Esophagus muscularis mucosa (tissue), 4 donors: ENCODE data around the gene C16orf78. TPM values are rescaled to one million over a fixed set of nuclear protein-coding genes. Genes with fewer than 3 reads are reported as not detected.

ENCODE experiments used
- DNase-seq: peaks from one replicate; pipeline ENCODE4 v3.0.0-alpha.2; 2017; ENCODE audit errors: extremely low spot score
- H3K27ac ChIP-seq, 4 donors: fragments of 200-600 bp; sonication (generic); replicated peaks in 1 of 4; 1 replicate in 3 of 4; 2 replicates in 1 of 4; pipeline ENCODE4 v1.5.1; 2016 to 2019; ENCODE audit warnings: mild to moderate bottlenecking in 1 of 4
- H3K27me3 ChIP-seq, 4 donors: fragments of 200-600 bp; sonication (generic); one replicate each; pipeline versions ENCODE4 v1.5.1 to v1.6.0; 2016 to 2019
- H3K36me3 ChIP-seq, 4 donors: fragments of 200-600 bp; sonication (generic); one replicate each; pipeline ENCODE4 v1.5.1; 2016 to 2019
- H3K4me1 ChIP-seq, 4 donors: fragments of 200-600 bp; sonication (generic); one replicate each; pipeline ENCODE4 v1.5.1; 2016 to 2019
- H3K4me3 ChIP-seq, 4 donors: fragments of 200-600 bp; sonication (generic); 1 replicate in 2 of 4; 2 replicates in 2 of 4; pipeline ENCODE4 v1.5.1; 2016 to 2019; ENCODE audit warnings: mild to moderate bottlenecking in 4 of 4, moderate library complexity in 1 of 4
- H3K9me3 ChIP-seq, 4 donors: fragments of 200-600 bp; sonication (generic); 1 replicate in 3 of 4; 2 replicates in 1 of 4; pipeline ENCODE4 v1.5.1; 2016 to 2019
- EP300 ChIP-seq: sonication (generic); formaldehyde crosslinking; IDR thresholded peaks from one replicate; pipeline ENCODE4 v1.6.1; 2017; ENCODE audit warnings: antibody characterized with exemption
- POLR2A ChIP-seq: fragments of 450-650 bp; IDR thresholded peaks from one replicate; pipeline ENCODE4 v1.6.1; 2017; ENCODE audit warnings: antibody characterized with exemption, moderate library complexity, mild to moderate bottlenecking, low read depth
- POLR2AphosphoS5 ChIP-seq, 2 donors: sonication (generic); formaldehyde crosslinking; IDR thresholded peaks; one replicate each; pipeline ENCODE4 v1.6.1; 2017; ENCODE audit warnings: antibody characterized with exemption in 2 of 2
- WGBS: methylation state at CpG from one replicate; pipeline ENCODE4 v1.1.5; 2018; 5-methylcytosine and 5-hydroxymethylcytosine counted together
- intact Hi-C: fragments of 100-400 bp; cut with DNase I; formaldehyde crosslinking; loops from one replicate; pipeline ENCODE4 v1.15.1; 2023
- total RNA-seq, 4 donors: library from RNA; depleted of rRNA; stranded (reverse); fragments of >200 nt; gene quantifications; one replicate each; pipeline versions ENCODE4 v1.1.0 to v1.2.1, GENCODE V29; 2016
- TF ChIP-seq, protein P1 (sequence below), 3 experiments: fragments of 200-600 bp in 2 of 3; fragments of 450-650 bp in 1 of 3; sonication (generic) in 2 of 3; IDR thresholded peaks; one replicate each; pipeline ENCODE4 v1.5.1; 2017 to 2019; ENCODE audit warnings: antibody characterized with exemption in 3 of 3, mild to moderate bottlenecking in 2 of 3, moderate library complexity in 1 of 3

The C16orf78 gene
- total RNA-seq, 4 donors from 2014 or later = not detected

DNA sequence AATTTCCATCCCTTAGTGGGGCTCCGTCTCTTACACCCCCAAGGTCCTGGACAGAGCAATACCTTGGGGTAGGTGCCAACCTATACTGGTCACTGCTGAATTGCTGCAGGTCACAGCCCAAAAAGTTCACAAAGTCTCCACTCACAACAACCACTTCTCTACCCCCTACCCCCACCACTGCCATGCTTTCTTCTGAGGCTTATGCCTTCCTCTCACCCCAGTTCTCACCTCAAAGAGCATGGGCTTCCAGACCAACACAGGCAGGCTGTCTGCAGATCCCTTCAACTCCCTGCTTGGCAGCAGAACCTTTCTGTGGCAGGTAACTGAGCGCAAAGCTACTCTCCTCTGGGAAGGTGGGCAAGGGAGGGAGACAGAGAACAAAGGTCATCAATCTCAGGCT lies 35.5 kb downstream of the C16orf78 start:
- intact Hi-C loops = loop anchor here (5.0 kb wide), 4 partner anchors 83 to 513 kb away; no protein-coding TSS in a partner anchor
- Histone ChIP-seq H3K4me3 (no peak overlapping the region), H3K27ac (no peak overlapping the region), H3K27me3 (no peaks in the 10 kb centered on the region), H3K36me3 (no peaks in the 10 kb centered on the region), H3K9me3 (no peaks in the 10 kb centered on the region), H3K4me1 (peaks cover 0 to 10% (median 7%) of the 10 kb centered on the region in 4 donors)
- TF ChIP-seq POLR2A (no peak), EP300 (no peak), POLR2AphosphoS5 (IDR thresholded peaks at IDR 0.05) (no peak)
- TF ChIP-seq, protein P1, sequence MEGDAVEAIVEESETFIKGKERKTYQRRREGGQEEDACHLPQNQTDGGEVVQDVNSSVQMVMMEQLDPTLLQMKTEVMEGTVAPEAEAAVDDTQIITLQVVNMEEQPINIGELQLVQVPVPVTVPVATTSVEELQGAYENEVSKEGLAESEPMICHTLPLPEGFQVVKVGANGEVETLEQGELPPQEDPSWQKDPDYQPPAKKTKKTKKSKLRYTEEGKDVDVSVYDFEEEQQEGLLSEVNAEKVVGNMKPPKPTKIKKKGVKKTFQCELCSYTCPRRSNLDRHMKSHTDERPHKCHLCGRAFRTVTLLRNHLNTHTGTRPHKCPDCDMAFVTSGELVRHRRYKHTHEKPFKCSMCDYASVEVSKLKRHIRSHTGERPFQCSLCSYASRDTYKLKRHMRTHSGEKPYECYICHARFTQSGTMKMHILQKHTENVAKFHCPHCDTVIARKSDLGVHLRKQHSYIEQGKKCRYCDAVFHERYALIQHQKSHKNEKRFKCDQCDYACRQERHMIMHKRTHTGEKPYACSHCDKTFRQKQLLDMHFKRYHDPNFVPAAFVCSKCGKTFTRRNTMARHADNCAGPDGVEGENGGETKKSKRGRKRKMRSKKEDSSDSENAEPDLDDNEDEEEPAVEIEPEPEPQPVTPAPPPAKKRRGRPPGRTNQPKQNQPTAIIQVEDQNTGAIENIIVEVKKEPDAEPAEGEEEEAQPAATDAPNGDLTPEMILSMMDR (IDR thresholded peaks at IDR 0.05) = no peak
- no peak for DNase-seq
- 93% methylated on average over 2 of the region's 2 CpGs for WGBS

DNA sequence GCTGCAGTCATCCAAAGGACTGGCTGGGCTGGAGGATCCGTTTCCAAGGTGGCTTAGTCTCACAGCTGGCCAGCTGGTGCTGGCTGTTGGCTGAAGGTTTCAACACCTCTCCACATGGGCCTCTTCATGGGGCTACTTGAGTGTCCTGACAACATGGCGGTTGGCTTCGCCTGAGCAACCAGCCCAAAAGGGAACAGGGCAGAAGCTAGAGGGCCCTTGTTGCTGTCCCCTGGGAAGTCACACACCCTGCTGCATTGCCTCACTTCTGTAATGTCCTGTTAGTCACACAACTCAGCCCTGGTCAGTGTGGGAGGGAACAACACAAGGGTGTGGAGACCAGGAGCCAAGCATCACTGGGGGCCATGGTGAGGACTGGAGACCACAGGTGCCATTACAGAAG lies 36.6 kb downstream of the C16orf78 start:
- TF ChIP-seq EP300 (no peak), POLR2A (no peak), POLR2AphosphoS5 (IDR thresholded peaks at IDR 0.05) (no peak)
- TF ChIP-seq, protein P1 (IDR thresholded peaks at IDR 0.05) = no peak
- intact Hi-C loops = no loop called here
- Histone ChIP-seq H3K9me3 (no peaks in the 10 kb centered on the region), H3K27ac (no peak overlapping the region), H3K36me3 (no peaks in the 10 kb centered on the region), H3K4me1 (peaks cover 0 to 10% (median 7%) of the 10 kb centered on the region in 4 donors), H3K27me3 (no peaks in the 10 kb centered on the region), H3K4me3 (no peak overlapping the region)
- 75% methylated on average over 3 of the region's 3 CpGs for WGBS
- DNase-seq = no peak

DNA sequence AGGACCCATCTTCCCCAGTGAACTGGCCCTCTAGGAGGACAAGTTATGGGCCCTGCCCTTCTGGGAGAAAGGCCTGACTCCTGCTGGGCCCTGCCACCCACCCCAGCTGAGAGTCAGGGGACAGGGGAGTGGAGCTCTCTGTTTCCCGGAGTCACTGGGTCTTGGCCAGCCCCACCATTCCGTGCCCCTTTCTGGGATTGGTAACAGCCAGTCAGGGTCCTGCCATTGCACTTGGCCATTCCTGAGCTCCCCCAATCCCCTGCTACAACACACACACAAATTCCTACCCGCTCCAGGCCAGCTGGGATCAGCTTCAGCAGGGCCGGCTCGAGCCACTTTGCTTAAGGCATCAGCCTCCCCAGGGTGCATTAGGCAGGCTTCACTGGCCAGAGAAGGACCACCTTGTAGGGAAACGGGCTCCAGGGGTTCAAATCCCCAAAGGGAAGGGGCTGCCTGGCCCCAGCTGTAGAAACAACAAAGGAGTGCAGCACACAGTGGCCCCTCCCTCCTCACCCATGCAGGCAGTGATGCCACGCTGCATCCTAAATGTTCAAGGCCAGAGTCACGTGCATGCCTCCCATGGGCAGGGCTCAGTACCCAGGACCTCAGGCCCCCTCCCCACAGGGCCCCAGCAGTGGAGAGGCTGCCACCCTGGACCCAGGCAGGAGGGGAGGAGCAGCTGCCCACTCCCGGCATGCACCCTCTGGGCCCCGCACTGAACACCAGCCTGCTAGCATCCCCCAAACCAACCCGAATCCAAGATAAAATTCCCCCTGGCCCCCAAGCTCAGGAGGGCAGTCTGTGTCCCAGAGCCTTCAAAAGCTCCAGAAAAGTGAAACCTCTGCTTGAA lies 37.7 kb downstream of the C16orf78 start:
- intact Hi-C loops = no loop called here
- no peak overlapping the region for H3K27ac ChIP-seq
- WGBS = 79% methylated on average over 6 of the region's 11 CpGs
- H3K4me1 ChIP-seq = peaks cover 0 to 10% (median 7%) of the 10 kb centered on the region in 4 donors
- no peaks in the 10 kb centered on the region for H3K36me3 ChIP-seq
- TF ChIP-seq POLR2A (no peak), EP300 (no peak), POLR2AphosphoS5 (IDR thresholded peaks at IDR 0.05) (no peak)
- TF ChIP-seq, protein P1 (IDR thresholded peaks at IDR 0.05) = no peak
- no peak for DNase-seq
- no peak overlapping the region for H3K4me3 ChIP-seq
- H3K27me3 ChIP-seq = peaks cover 0 to 4% (median 0%) of the 10 kb centered on the region in 4 donors
- H3K9me3 ChIP-seq = no peaks in the 10 kb centered on the region

DNA sequence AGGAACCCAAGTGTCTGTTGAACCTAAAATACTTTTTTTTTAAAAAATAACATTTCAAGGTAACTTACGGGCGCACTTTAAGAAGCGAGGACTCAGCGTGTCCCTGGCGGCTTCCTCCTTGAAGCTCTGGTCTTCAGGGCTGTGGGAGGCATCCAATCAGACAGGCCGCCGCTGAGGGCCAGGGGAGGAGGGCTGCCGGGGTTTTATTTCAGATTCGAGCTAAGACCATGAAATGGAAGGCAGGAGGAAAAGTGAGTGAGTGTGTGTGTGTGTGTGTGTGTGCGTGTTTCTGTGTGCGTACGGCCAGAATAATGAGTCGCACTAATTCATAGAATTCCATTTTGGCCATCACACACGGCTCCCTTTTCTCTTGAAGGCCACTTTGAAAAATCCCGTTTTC lies 41.1 kb downstream of the C16orf78 start:
- DNase-seq = no peak
- Histone ChIP-seq H3K4me1 (peaks cover 0 to 6% (median 0%) of the 10 kb centered on the region in 4 donors), H3K4me3 (no peak overlapping the region), H3K27me3 (peaks cover 0 to 7% (median 0%) of the 10 kb centered on the region in 4 donors), H3K9me3 (no peaks in the 10 kb centered on the region), H3K27ac (no peak overlapping the region), H3K36me3 (no peaks in the 10 kb centered on the region)
- 84% methylated on average over 15 of the region's 15 CpGs for WGBS
- intact Hi-C loops = no loop called here
- TF ChIP-seq POLR2A (no peak), EP300 (no peak), POLR2AphosphoS5 (IDR thresholded peaks at IDR 0.05) (no peak)
- TF ChIP-seq, protein P1 (IDR thresholded peaks at IDR 0.05) = no peak
